ENCODE results near the gene IFI27.

DNA sequence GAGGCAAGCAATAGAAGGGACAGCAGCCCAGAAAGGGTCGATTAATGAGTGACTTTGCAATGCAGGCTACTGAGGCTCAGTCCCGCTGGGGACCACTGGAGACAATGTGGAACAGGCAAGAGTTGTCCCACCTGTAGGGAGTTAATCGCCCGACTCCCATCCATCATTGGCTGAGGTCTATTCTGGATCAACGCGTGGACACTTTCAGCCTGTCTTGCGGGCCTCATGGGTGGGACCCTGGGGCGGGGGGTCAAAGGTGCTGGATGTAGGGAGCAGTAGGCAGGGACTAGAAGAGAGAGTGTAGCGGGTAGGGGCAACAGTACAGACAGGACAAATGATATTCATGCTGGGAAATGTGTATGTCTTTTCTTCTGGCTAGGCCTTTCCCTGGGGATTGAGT, 12.8 kb downstream of the IFI27 start:
- TF ChIP-seq, protein P1, sequence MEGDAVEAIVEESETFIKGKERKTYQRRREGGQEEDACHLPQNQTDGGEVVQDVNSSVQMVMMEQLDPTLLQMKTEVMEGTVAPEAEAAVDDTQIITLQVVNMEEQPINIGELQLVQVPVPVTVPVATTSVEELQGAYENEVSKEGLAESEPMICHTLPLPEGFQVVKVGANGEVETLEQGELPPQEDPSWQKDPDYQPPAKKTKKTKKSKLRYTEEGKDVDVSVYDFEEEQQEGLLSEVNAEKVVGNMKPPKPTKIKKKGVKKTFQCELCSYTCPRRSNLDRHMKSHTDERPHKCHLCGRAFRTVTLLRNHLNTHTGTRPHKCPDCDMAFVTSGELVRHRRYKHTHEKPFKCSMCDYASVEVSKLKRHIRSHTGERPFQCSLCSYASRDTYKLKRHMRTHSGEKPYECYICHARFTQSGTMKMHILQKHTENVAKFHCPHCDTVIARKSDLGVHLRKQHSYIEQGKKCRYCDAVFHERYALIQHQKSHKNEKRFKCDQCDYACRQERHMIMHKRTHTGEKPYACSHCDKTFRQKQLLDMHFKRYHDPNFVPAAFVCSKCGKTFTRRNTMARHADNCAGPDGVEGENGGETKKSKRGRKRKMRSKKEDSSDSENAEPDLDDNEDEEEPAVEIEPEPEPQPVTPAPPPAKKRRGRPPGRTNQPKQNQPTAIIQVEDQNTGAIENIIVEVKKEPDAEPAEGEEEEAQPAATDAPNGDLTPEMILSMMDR (IDR thresholded peaks at IDR 0.05; ENCODE audit: low read length) = no peak
- no peak for TF ChIP-seq EZH2phosphoT487 (IDR thresholded peaks at IDR 0.05; ENCODE audit: low read length)
